GM12878 (cell line): Measurements from ENCODE around the gene MT1H.

Experiments
- EP300 ChIP-seq, 2 experiments: fragments of 150-350 bp in 1 of 2; IDR thresholded peaks; 2 replicates each; pipeline ENCODE4 v1.6.1; 2011 to 2012; ENCODE audit warnings: low read depth in 2 of 2, low read length in 2 of 2, borderline replicate concordance in 1 of 2, improper control_type of control experiment in 1 of 2, inconsistent platforms in 1 of 2; ENCODE audit not compliant: control insufficient read depth in 1 of 2
- EZH2 ChIP-seq: IDR thresholded peaks from 2 replicates; pipeline ENCODE4 v1.6.1; 2012; ENCODE audit warnings: low read depth, mild to moderate bottlenecking, control low read depth, inconsistent platforms, low read length, borderline replicate concordance; ENCODE audit not compliant: control insufficient read depth
- FOXK2 ChIP-seq: fragments of 450-650 bp; IDR thresholded peaks from 2 replicates; pipeline ENCODE4 v1.6.1; 2017; ENCODE audit warnings: mild to moderate bottlenecking, moderate library complexity
- LARP7 ChIP-seq: fragments of 450-650 bp; IDR thresholded peaks from 2 replicates; pipeline ENCODE4 v1.6.1; 2017; ENCODE audit warnings: mild to moderate bottlenecking
- POLR2A ChIP-seq: IDR thresholded peaks from 2 replicates; pipeline ENCODE4 v1.6.1; 2011; ENCODE audit warnings: low read depth, mild to moderate bottlenecking, low read length
- POLR2AphosphoS5 ChIP-seq: IDR thresholded peaks from 2 replicates; pipeline ENCODE4 v1.6.1; 2011; ENCODE audit warnings: mild to moderate bottlenecking, low read length, inconsistent platforms
- TF ChIP-seq, protein P1 (sequence below), 3 experiments: IDR thresholded peaks in 2 of 3; conservative IDR thresholded peaks in 1 of 3; 2 replicates each; pipeline ENCODE4 v1.5.1; 2011; ENCODE audit warnings: low read depth in 3 of 3, low read length in 3 of 3, mild to moderate bottlenecking in 3 of 3, control low read depth in 2 of 3, moderate library complexity in 2 of 3, inconsistent platforms in 1 of 3, mixed read lengths in 1 of 3; ENCODE audit not compliant: control insufficient read depth in 2 of 3, insufficient read depth in 1 of 3; ENCODE audit errors: extremely low read depth in 1 of 3
- TF ChIP-seq, protein P2 (sequence below): IDR thresholded peaks from 2 replicates; pipeline ENCODE4 v1.6.1; 2012; ENCODE audit warnings: low read depth, low read length, improper control_type of control experiment
- TF ChIP-seq, protein P3 (sequence below): fragments of 450-650 bp; IDR thresholded peaks from 2 replicates; pipeline ENCODE4 v1.6.1; 2017; ENCODE audit warnings: mild to moderate bottlenecking

DNA sequence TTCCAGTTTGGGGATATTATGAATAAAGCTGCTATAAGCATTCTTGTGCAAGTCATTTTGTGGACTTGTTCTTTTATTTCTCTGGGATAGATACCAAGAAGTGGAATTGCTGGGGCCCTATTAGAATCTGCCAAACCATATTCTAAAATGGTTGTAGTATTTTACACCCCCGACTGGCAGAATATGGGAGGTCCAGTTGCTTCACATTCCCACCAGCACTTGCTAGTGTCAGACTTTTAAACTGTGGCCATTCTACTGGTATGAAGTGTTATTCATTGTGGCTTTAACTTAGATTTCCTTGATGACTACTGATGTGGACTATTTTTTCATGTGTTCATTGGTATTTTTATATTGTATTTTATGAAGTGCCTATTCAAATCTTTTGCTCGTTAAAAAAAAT, 42.2 kb downstream of the MT1H start:
- TF ChIP-seq POLR2A: no peak
- no peak for TF ChIP-seq EP300 (IDR thresholded peaks at IDR 0.05; ENCODE audit: borderline replicate concordance in 1 of 2, control insufficient read depth in 1 of 2, low read depth in 2 of 2, low read length in 2 of 2)
- TF ChIP-seq, protein P1, sequence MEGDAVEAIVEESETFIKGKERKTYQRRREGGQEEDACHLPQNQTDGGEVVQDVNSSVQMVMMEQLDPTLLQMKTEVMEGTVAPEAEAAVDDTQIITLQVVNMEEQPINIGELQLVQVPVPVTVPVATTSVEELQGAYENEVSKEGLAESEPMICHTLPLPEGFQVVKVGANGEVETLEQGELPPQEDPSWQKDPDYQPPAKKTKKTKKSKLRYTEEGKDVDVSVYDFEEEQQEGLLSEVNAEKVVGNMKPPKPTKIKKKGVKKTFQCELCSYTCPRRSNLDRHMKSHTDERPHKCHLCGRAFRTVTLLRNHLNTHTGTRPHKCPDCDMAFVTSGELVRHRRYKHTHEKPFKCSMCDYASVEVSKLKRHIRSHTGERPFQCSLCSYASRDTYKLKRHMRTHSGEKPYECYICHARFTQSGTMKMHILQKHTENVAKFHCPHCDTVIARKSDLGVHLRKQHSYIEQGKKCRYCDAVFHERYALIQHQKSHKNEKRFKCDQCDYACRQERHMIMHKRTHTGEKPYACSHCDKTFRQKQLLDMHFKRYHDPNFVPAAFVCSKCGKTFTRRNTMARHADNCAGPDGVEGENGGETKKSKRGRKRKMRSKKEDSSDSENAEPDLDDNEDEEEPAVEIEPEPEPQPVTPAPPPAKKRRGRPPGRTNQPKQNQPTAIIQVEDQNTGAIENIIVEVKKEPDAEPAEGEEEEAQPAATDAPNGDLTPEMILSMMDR (IDR thresholded peaks at IDR 0.05 in 2 of 3, conservative IDR thresholded peaks at IDR 0.05 in 1 of 3; ENCODE audit: control insufficient read depth in 2 of 3, extremely low read depth in 1 of 3, insufficient read depth in 1 of 3, low read depth in 3 of 3, low read length in 3 of 3): no peak
- TF ChIP-seq EZH2: no peak
- TF ChIP-seq FOXK2: no peak
- TF ChIP-seq, protein P2, sequence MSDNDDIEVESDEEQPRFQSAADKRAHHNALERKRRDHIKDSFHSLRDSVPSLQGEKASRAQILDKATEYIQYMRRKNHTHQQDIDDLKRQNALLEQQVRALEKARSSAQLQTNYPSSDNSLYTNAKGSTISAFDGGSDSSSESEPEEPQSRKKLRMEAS: no peak
- TF ChIP-seq, protein P3, sequence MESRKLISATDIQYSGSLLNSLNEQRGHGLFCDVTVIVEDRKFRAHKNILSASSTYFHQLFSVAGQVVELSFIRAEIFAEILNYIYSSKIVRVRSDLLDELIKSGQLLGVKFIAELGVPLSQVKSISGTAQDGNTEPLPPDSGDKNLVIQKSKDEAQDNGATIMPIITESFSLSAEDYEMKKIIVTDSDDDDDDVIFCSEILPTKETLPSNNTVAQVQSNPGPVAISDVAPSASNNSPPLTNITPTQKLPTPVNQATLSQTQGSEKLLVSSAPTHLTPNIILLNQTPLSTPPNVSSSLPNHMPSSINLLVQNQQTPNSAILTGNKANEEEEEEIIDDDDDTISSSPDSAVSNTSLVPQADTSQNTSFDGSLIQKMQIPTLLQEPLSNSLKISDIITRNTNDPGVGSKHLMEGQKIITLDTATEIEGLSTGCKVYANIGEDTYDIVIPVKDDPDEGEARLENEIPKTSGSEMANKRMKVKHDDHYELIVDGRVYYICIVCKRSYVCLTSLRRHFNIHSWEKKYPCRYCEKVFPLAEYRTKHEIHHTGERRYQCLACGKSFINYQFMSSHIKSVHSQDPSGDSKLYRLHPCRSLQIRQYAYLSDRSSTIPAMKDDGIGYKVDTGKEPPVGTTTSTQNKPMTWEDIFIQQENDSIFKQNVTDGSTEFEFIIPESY: no peak
- no peak for TF ChIP-seq POLR2AphosphoS5
- no peak for TF ChIP-seq LARP7
